ENCODE data around the gene STPG2. TPM values are rescaled to one million over a fixed set of nuclear protein-coding genes. Genes with fewer than 3 reads are reported as not detected.

Gene STPG2
- total RNA-seq, 2 donors from 2014 or later: 0.37 to 0.71 TPM

GRCh38 chr4:97786306-97786920 lies 356.9 kb downstream of the STPG2 start:
- no peaks in the 10 kb centered on the region for H3K36me3 ChIP-seq
- no peak overlapping the region for H3K27ac ChIP-seq
- H3K27me3 ChIP-seq: no peaks in the 10 kb centered on the region
- H3K4me3 ChIP-seq: no peak overlapping the region
- DNase-seq (ENCODE audit: low spot score): no peak
- no peaks in the 10 kb centered on the region for H3K4me1 ChIP-seq
- no peak for TF ChIP-seq CTCF (IDR thresholded peaks at IDR 0.05)
- no peaks in the 10 kb centered on the region for H3K9me3 ChIP-seq

- Histone ChIP-seq H3K36me3 (no peaks in the 10 kb centered on the region), H3K4me1 (no peaks in the 10 kb centered on the region), H3K27me3 (no peaks in the 10 kb centered on the region), H3K4me3 (no peak overlapping the region), H3K27ac (no peak overlapping the region), H3K9me3 (no peaks in the 10 kb centered on the region)
- TF ChIP-seq CTCF (IDR thresholded peaks at IDR 0.05): no peak
- no peak for DNase-seq (ENCODE audit: low spot score)
These were observed 365.1 kb downstream of the STPG2 start for GRCh38 chr4:97778174-97778573.

GRCh38 chr4:97774347-97774989 lies 368.8 kb downstream of the STPG2 start:
- no peak for TF ChIP-seq CTCF (IDR thresholded peaks at IDR 0.05)
- Histone ChIP-seq H3K4me1 (no peaks in the 10 kb centered on the region), H3K36me3 (no peaks in the 10 kb centered on the region), H3K27me3 (no peaks in the 10 kb centered on the region), H3K9me3 (no peaks in the 10 kb centered on the region), H3K27ac (no peak overlapping the region), H3K4me3 (no peak overlapping the region)
- DNase-seq (ENCODE audit: low spot score): no peak

GRCh38 chr4:97770222-97770621 lies 373.1 kb downstream of the STPG2 start:
- Histone ChIP-seq H3K9me3 (no peaks in the 10 kb centered on the region), H3K4me1 (no peaks in the 10 kb centered on the region), H3K4me3 (no peak overlapping the region), H3K27ac (no peak overlapping the region), H3K36me3 (no peaks in the 10 kb centered on the region), H3K27me3 (no peaks in the 10 kb centered on the region)
- no peak for DNase-seq (ENCODE audit: low spot score)
- TF ChIP-seq CTCF (IDR thresholded peaks at IDR 0.05): no peak

- TF ChIP-seq CTCF (IDR thresholded peaks at IDR 0.05): no peak
- Histone ChIP-seq H3K4me3 (no peak overlapping the region), H3K27me3 (no peaks in the 10 kb centered on the region), H3K36me3 (no peaks in the 10 kb centered on the region), H3K9me3 (no peaks in the 10 kb centered on the region), H3K27ac (no peak overlapping the region), H3K4me1 (no peaks in the 10 kb centered on the region)
- DNase-seq (ENCODE audit: low spot score): no peak
These were observed 381.2 kb downstream of the STPG2 start for GRCh38 chr4:97762115-97762512.
